ENCODE results near the gene EFNA1. TPM values are rescaled to one million over a fixed set of nuclear protein-coding genes. Genes with fewer than 3 reads are reported as not detected.
"Not testable (repeated sequence)": the region's sequence is repeated elsewhere in the genome, so short reads cannot be mapped to it uniquely, and the experiment has no call there.

Gene EFNA1
- total and polyA plus RNA-seq, 2 donors, result 14.5 to 52.6 TPM

- not testable (repeated sequence) for H3K4me1 ChIP-seq (ENCODE audit: control insufficient read depth in 2 of 2, insufficient read depth in 2 of 2, low read length in 2 of 2); H3K27ac ChIP-seq (ENCODE audit: low read depth in 1 of 2, low read length in 1 of 2); H3K9me3 ChIP-seq (ENCODE audit: control insufficient read depth in 2 of 2, insufficient read depth in 1 of 2, low read length in 1 of 2); H3K36me3 ChIP-seq (ENCODE audit: control insufficient read depth in 2 of 2, insufficient read depth in 2 of 2, low read length in 1 of 2); DNase-seq (ENCODE audit: low read depth in 6 of 9, low spot score in 9 of 9); H3K4me3 ChIP-seq (ENCODE audit: low read length in 2 of 2)
- WGBS, result 93% methylated on average over 7 of the region's 7 CpGs
- H3K27me3 ChIP-seq (ENCODE audit: control insufficient read depth in 2 of 2, insufficient read depth in 1 of 2, low read length in 1 of 2), result peaks cover 0 to 36% of the 10 kb centered on the region in 2 donors
These were observed 9.6 kb upstream of the EFNA1 start for GRCh38 chr1:155118090-155118489.

- H3K27ac ChIP-seq (ENCODE audit: low read depth in 1 of 2, low read length in 1 of 2), result no peak overlapping the region
- WGBS, result 90% methylated on average over 6 of the region's 6 CpGs
- H3K36me3 ChIP-seq (ENCODE audit: control insufficient read depth in 2 of 2, insufficient read depth in 2 of 2, low read length in 1 of 2), result no peaks in the 10 kb centered on the region
- H3K27me3 ChIP-seq (ENCODE audit: control insufficient read depth in 2 of 2, insufficient read depth in 1 of 2, low read length in 1 of 2), result peaks cover 0 to 53% of the 10 kb centered on the region in 2 donors
- H3K9me3 ChIP-seq (ENCODE audit: control insufficient read depth in 2 of 2, insufficient read depth in 1 of 2, low read length in 1 of 2), result no peaks in the 10 kb centered on the region
- no peak overlapping the region for H3K4me3 ChIP-seq (ENCODE audit: low read length in 2 of 2)
- no peak for DNase-seq (ENCODE audit: low read depth in 6 of 9, low spot score in 9 of 9)
- peaks cover 0 to 4% of the 10 kb centered on the region in 2 donors for H3K4me1 ChIP-seq (ENCODE audit: control insufficient read depth in 2 of 2, insufficient read depth in 2 of 2, low read length in 2 of 2)
These were observed 7.4 kb upstream of the EFNA1 start for GRCh38 chr1:155120253-155120652.

GRCh38 chr1:155121249-155121648 is 6.4 kb upstream of the EFNA1 start:
- peaks cover 2 to 9% of the 10 kb centered on the region in 2 donors for H3K4me1 ChIP-seq (ENCODE audit: control insufficient read depth in 2 of 2, insufficient read depth in 2 of 2, low read length in 2 of 2)
- no peaks in the 10 kb centered on the region for H3K36me3 ChIP-seq (ENCODE audit: control insufficient read depth in 2 of 2, insufficient read depth in 2 of 2, low read length in 1 of 2)
- DNase-seq (ENCODE audit: low read depth in 6 of 9, low spot score in 9 of 9), result no peak
- H3K27ac ChIP-seq (ENCODE audit: low read depth in 1 of 2, low read length in 1 of 2), result no peak overlapping the region
- H3K4me3 ChIP-seq (ENCODE audit: low read length in 2 of 2), result no peak overlapping the region
- H3K27me3 ChIP-seq (ENCODE audit: control insufficient read depth in 2 of 2, insufficient read depth in 1 of 2, low read length in 1 of 2), result peaks cover 4 to 62% of the 10 kb centered on the region in 2 donors
- H3K9me3 ChIP-seq (ENCODE audit: control insufficient read depth in 2 of 2, insufficient read depth in 1 of 2, low read length in 1 of 2), result no peaks in the 10 kb centered on the region
- WGBS, result 98% methylated on average over 2 of the region's 2 CpGs

GRCh38 chr1:155122308-155122707 is 5.4 kb upstream of the EFNA1 start:
- H3K27me3 ChIP-seq (ENCODE audit: control insufficient read depth in 2 of 2, insufficient read depth in 1 of 2, low read length in 1 of 2), result peaks cover 4 to 68% of the 10 kb centered on the region in 2 donors
- H3K36me3 ChIP-seq (ENCODE audit: control insufficient read depth in 2 of 2, insufficient read depth in 2 of 2, low read length in 1 of 2), result no peaks in the 10 kb centered on the region
- no peak overlapping the region for H3K4me3 ChIP-seq (ENCODE audit: low read length in 2 of 2)
- no peak for DNase-seq (ENCODE audit: low read depth in 6 of 9, low spot score in 9 of 9)
- H3K9me3 ChIP-seq (ENCODE audit: control insufficient read depth in 2 of 2, insufficient read depth in 1 of 2, low read length in 1 of 2), result no peaks in the 10 kb centered on the region
- 94% methylated on average over 2 of the region's 2 CpGs for WGBS
- H3K27ac ChIP-seq (ENCODE audit: low read depth in 1 of 2, low read length in 1 of 2), result no peak overlapping the region
- H3K4me1 ChIP-seq (ENCODE audit: control insufficient read depth in 2 of 2, insufficient read depth in 2 of 2, low read length in 2 of 2), result peaks cover 9 to 20% of the 10 kb centered on the region in 2 donors

GRCh38 chr1:155123801-155124200 is 3.9 kb upstream of the EFNA1 start:
- H3K4me1 ChIP-seq (ENCODE audit: control insufficient read depth in 2 of 2, insufficient read depth in 2 of 2, low read length in 2 of 2), result peaks cover 12 to 33% of the 10 kb centered on the region in 2 donors
- DNase-seq (ENCODE audit: low read depth in 6 of 9, low spot score in 9 of 9), result no peak
- H3K27ac ChIP-seq (ENCODE audit: low read depth in 1 of 2, low read length in 1 of 2), result no peak overlapping the region
- whole genome bisulfite sequencing, result 93% methylated on average over 4 of the region's 4 CpGs
- no peaks in the 10 kb centered on the region for H3K36me3 ChIP-seq (ENCODE audit: control insufficient read depth in 2 of 2, insufficient read depth in 2 of 2, low read length in 1 of 2)
- no peaks in the 10 kb centered on the region for H3K9me3 ChIP-seq (ENCODE audit: control insufficient read depth in 2 of 2, insufficient read depth in 1 of 2, low read length in 1 of 2)
- H3K4me3 ChIP-seq (ENCODE audit: low read length in 2 of 2), result no peak overlapping the region
- H3K27me3 ChIP-seq (ENCODE audit: control insufficient read depth in 2 of 2, insufficient read depth in 1 of 2, low read length in 1 of 2), result peaks cover 4 to 73% of the 10 kb centered on the region in 2 donors

- Histone ChIP-seq H3K36me3 (ENCODE audit: control insufficient read depth in 2 of 2, insufficient read depth in 2 of 2, low read length in 1 of 2) (no peaks in the 10 kb centered on the region), H3K9me3 (ENCODE audit: control insufficient read depth in 2 of 2, insufficient read depth in 1 of 2, low read length in 1 of 2) (no peaks in the 10 kb centered on the region), H3K4me3 (ENCODE audit: low read length in 2 of 2) (no peak overlapping the region), H3K27ac (ENCODE audit: low read depth in 1 of 2, low read length in 1 of 2) (no peak overlapping the region), H3K27me3 (ENCODE audit: control insufficient read depth in 2 of 2, insufficient read depth in 1 of 2, low read length in 1 of 2) (peaks cover 4 to 75% of the 10 kb centered on the region in 2 donors), H3K4me1 (ENCODE audit: control insufficient read depth in 2 of 2, insufficient read depth in 2 of 2, low read length in 2 of 2) (peaks cover 15 to 43% of the 10 kb centered on the region in 2 donors)
- DNase-seq (ENCODE audit: low read depth in 6 of 9, low spot score in 9 of 9), result no peak
- 95% methylated on average over 16 of the region's 16 CpGs for WGBS
These were observed 2.9 kb upstream of the EFNA1 start for GRCh38 chr1:155124503-155125463.

- H3K27me3 ChIP-seq (ENCODE audit: control insufficient read depth in 2 of 2, insufficient read depth in 1 of 2, low read length in 1 of 2), result peaks cover 4 to 73% of the 10 kb centered on the region in 2 donors
- no peaks in the 10 kb centered on the region for H3K36me3 ChIP-seq (ENCODE audit: control insufficient read depth in 2 of 2, insufficient read depth in 2 of 2, low read length in 1 of 2)
- 94% methylated on average over 11 of the region's 11 CpGs for WGBS
- DNase-seq (ENCODE audit: low read depth in 6 of 9, low spot score in 9 of 9), result no peak
- H3K4me1 ChIP-seq (ENCODE audit: control insufficient read depth in 2 of 2, insufficient read depth in 2 of 2, low read length in 2 of 2), result peaks cover 19 to 50% of the 10 kb centered on the region in 2 donors
- no peaks in the 10 kb centered on the region for H3K9me3 ChIP-seq (ENCODE audit: control insufficient read depth in 2 of 2, insufficient read depth in 1 of 2, low read length in 1 of 2)
- no peak overlapping the region for H3K4me3 ChIP-seq (ENCODE audit: low read length in 2 of 2)
- peak overlapping the region in 1 of 2 donors; percentile 7 for H3K27ac ChIP-seq (ENCODE audit: low read depth in 1 of 2, low read length in 1 of 2)
These were observed 2.1 kb upstream of the EFNA1 start for GRCh38 chr1:155125511-155125945.

- Histone ChIP-seq H3K4me3 (ENCODE audit: low read length in 2 of 2) (peak overlapping the region in 1 of 2 donors; percentile 71), H3K36me3 (ENCODE audit: control insufficient read depth in 2 of 2, insufficient read depth in 2 of 2, low read length in 1 of 2) (peaks cover 0 to under 1% of the 10 kb centered on the region in 2 donors), H3K27ac (ENCODE audit: low read depth in 1 of 2, low read length in 1 of 2) (peak overlapping the region; percentile 7 to 70), H3K9me3 (ENCODE audit: control insufficient read depth in 2 of 2, insufficient read depth in 1 of 2, low read length in 1 of 2) (no peaks in the 10 kb centered on the region), H3K27me3 (ENCODE audit: control insufficient read depth in 2 of 2, insufficient read depth in 1 of 2, low read length in 1 of 2) (peaks cover 4 to 69% of the 10 kb centered on the region in 2 donors), H3K4me1 (ENCODE audit: control insufficient read depth in 2 of 2, insufficient read depth in 2 of 2, low read length in 2 of 2) (peaks cover 19 to 52% of the 10 kb centered on the region in 2 donors)
- DNase-seq (ENCODE audit: low read depth in 6 of 9, low spot score in 9 of 9), result no peak
- WGBS, result 66% methylated on average over 53 of the region's 53 CpGs
These were observed 1.6 kb upstream of the EFNA1 start for GRCh38 chr1:155125946-155126555.
